Large intestine (tissue), 3 donors: Measurements from ENCODE around the gene KRTAP10-1. TPM values are rescaled to one million over a fixed set of nuclear protein-coding genes. Genes with fewer than 3 reads are reported as not detected.

Experiments used
- DNase-seq, 2 donors: peaks; one replicate each; pipeline versions ENCODE4 v3.0.0 to v3.0.0-alpha.2; 2013
- H3K27ac ChIP-seq: one replicate; pipeline ENCODE4 v1.5.1; 2013; ENCODE audit warnings: low read length
- H3K27me3 ChIP-seq: 2 replicates; pipeline ENCODE4 v1.6.1; 2013; ENCODE audit warnings: low read length; ENCODE audit not compliant: control insufficient read depth, insufficient read depth
- H3K36me3 ChIP-seq: 2 replicates; pipeline ENCODE4 v1.6.1; 2013; ENCODE audit warnings: low read length; ENCODE audit not compliant: control insufficient read depth, insufficient read depth
- H3K4me1 ChIP-seq: one replicate; pipeline ENCODE4 v1.6.1; 2013; ENCODE audit warnings: low read length; ENCODE audit not compliant: control insufficient read depth, insufficient read depth
- H3K4me3 ChIP-seq: one replicate; pipeline ENCODE4 v1.5.1; 2013; ENCODE audit warnings: low read length
- H3K9me3 ChIP-seq: one replicate; pipeline ENCODE4 v1.6.1; 2013; ENCODE audit warnings: mild to moderate bottlenecking, low read depth, low read length, moderate library complexity; ENCODE audit not compliant: control insufficient read depth
- WGBS: methylation state at CpG from one replicate; pipeline ENCODE4 v1.1.5; 2013; ENCODE audit warnings: low lambda C conversion rate; ENCODE audit not compliant: insufficient coverage; 5-methylcytosine and 5-hydroxymethylcytosine counted together
- polyA plus RNA-seq: library from polyadenylated mRNA; unstranded; fragments of 120-200 nt; gene quantifications from one replicate; pipeline ENCODE4 v1.2.1, GENCODE V29; 2013

The KRTAP10-1 gene
- polyA plus RNA-seq, 1 donor = not detected

DNA sequence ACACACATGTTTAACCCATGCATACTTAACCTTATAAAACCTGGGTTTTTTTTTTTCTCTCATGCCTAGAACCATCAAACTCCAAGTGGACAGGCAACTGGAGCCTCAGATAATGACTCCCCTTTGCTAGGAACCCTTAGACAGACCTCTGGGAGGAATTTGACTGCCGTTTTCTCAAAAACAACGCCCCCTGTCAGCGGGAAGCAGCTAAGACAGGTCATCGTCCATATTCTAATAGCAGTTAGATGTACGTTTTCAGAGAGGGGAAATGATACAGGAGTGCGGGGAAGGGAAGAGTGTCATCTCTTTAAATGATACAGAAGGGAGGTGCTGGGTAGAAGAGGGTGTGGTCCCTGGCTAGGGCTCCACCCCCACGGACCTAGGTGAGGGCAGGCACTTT is 50.0 kb downstream of the KRTAP10-1 start:
- no peaks in the 10 kb centered on the region for H3K27me3 ChIP-seq
- DNase-seq = no peak
- H3K4me3 ChIP-seq = no peak overlapping the region
- H3K4me1 ChIP-seq = peaks cover 7% of the 10 kb centered on the region
- no peaks in the 10 kb centered on the region for H3K36me3 ChIP-seq
- H3K27ac ChIP-seq = no peak overlapping the region
- peaks cover 5% of the 10 kb centered on the region for H3K9me3 ChIP-seq
- no CpG with 5 or more reads among the region's 7 CpGs for WGBS

Other genes starting within 250 kb of the KRTAP10-1 start
- gene PFKL, start 240.1 kb downstream of the KRTAP10-1 start, polyA plus RNA-seq = 160 TPM
- 33.0 TPM for gene CFAP410, start 200.8 kb downstream of the KRTAP10-1 start, polyA plus RNA-seq
- gene TRPM2, start 186.6 kb downstream of the KRTAP10-1 start, polyA plus RNA-seq = 2.2 TPM
- gene LRRC3, start 84.7 kb downstream of the KRTAP10-1 start, polyA plus RNA-seq = 18.8 TPM
- gene KRTAP10-2, start 11.3 kb upstream of the KRTAP10-1 start, polyA plus RNA-seq = not detected
- gene KRTAP10-3, start 18.6 kb upstream of the KRTAP10-1 start, polyA plus RNA-seq = not detected
- gene KRTAP10-4, start 33.5 kb upstream of the KRTAP10-1 start, polyA plus RNA-seq = not detected
- not detected for gene KRTAP10-5, start 40.4 kb upstream of the KRTAP10-1 start, polyA plus RNA-seq
- gene KRTAP10-6, start 52.3 kb upstream of the KRTAP10-1 start, polyA plus RNA-seq = not detected
- not detected for gene KRTAP10-7, start 60.4 kb upstream of the KRTAP10-1 start, polyA plus RNA-seq
- not detected for gene KRTAP10-8, start 71.9 kb upstream of the KRTAP10-1 start, polyA plus RNA-seq
- not detected for gene KRTAP10-9, start 86.9 kb upstream of the KRTAP10-1 start, polyA plus RNA-seq
- not detected for gene KRTAP10-10, start 97.2 kb upstream of the KRTAP10-1 start, polyA plus RNA-seq
- not detected for gene KRTAP10-11, start 106.2 kb upstream of the KRTAP10-1 start, polyA plus RNA-seq
- not detected for gene KRTAP12-4, start 114.5 kb upstream of the KRTAP10-1 start, polyA plus RNA-seq
- gene KRTAP12-3, start 117.7 kb upstream of the KRTAP10-1 start, polyA plus RNA-seq = not detected
- not detected for gene KRTAP12-2, start 126.7 kb upstream of the KRTAP10-1 start, polyA plus RNA-seq
- not detected for gene KRTAP12-1, start 142.0 kb upstream of the KRTAP10-1 start, polyA plus RNA-seq
- not detected for gene KRTAP10-12, start 157.0 kb upstream of the KRTAP10-1 start, polyA plus RNA-seq
- 0.55 TPM for gene TSPEAR, start 171.4 kb upstream of the KRTAP10-1 start, polyA plus RNA-seq